Limb (tissue), 2 donors: Measurements from ENCODE around the gene ADORA2A.

Experiments
- DNase-seq, 2 donors: peaks; one replicate each; pipeline ENCODE4 v3.0.0-alpha.2; 2016; ENCODE audit errors: extremely low spot score in 2 of 2

The ADORA2A gene

DNA sequence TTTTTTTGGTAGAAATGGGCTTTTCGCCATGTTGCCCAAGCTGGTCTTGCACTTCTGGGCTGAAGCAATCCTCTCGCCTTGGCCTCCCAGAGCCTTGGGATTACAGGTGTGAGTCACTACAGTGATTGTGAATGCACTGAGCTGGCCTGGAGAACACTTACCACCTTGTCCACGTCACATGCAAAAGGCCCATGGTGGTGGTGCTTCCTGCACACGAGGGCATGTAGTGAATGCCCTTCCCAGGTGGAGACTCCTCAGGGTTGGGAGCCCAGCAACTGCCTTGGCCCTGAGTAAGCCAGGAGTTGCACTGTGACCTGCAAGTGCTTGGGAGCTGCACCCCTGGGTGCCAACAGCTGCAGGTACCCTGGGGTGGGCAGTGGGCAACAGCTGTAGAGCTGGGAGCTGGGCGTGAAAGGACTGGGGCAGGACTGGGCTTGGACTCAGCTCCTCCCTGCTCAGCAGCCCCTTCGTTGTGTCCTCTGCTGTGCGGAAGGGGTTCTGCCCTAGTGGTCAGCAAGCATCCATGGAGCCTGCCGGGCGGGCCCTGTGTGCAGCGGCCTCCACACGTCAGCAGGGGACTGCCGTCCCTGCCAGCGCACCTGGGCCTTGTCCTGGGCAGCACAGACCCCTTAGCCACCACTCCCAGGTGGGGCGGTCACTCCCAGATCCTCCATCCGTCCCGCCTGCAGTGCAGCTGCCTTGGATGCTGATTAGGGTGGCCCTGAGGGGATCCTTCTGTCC lies 9.3 kb upstream of the ADORA2A start:
- DNase-seq, result no peak

DNA sequence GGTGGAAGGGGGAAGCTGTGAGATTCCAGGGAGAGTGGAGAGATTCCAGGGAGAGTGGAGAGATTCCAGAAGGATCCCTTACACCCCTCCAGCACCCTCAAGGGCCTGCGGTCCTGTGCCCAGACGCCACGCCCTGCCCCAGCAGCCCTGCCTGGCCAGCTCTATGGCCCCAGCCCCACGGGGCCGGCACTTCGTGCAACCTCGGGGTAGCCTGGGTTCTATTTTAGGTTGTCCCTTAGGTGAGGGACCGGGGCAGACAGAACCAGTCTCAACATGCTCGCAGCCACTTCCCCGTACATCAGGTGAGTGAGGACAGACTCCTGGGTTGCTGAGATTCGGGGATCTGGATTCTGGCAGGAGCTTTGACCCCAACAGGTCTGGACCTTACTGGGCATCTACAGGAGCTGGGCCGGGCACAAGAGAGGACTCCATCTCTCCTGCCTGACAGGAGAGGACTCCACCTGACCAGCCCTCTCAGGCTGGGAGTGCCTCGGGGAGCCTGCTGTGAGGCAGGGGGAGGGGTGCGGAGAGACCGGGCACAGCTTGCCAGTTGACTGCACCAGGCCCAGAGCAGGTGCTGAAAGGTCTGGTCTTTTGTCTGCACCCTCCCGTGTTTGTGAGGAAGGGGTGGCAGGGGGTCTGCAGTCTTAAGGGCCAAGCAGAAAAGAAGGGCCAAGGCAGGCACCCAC lies 8.5 kb upstream of the ADORA2A start:
- DNase-seq, result no peak

DNA sequence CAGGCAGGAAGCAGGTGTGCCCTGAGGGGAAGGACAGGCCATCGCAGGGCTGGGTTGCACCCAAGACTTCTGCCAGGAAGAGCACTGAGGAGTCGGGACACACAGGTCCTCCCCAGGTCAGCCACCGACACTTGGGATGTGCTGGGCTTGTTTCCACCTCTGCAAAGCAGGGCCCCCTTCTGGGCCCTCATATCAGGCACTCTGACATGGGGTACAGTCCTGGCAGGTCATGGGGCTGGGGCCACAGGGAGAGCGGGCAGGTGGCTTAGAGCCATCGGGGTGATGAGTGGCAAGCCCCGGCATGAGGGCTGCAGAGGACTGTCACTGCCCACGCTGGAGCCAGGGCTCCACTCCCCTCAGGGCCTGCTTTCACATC lies 7.9 kb upstream of the ADORA2A start:
- DNase-seq, result peak in 1 of 2 donors; percentile 25

DNA sequence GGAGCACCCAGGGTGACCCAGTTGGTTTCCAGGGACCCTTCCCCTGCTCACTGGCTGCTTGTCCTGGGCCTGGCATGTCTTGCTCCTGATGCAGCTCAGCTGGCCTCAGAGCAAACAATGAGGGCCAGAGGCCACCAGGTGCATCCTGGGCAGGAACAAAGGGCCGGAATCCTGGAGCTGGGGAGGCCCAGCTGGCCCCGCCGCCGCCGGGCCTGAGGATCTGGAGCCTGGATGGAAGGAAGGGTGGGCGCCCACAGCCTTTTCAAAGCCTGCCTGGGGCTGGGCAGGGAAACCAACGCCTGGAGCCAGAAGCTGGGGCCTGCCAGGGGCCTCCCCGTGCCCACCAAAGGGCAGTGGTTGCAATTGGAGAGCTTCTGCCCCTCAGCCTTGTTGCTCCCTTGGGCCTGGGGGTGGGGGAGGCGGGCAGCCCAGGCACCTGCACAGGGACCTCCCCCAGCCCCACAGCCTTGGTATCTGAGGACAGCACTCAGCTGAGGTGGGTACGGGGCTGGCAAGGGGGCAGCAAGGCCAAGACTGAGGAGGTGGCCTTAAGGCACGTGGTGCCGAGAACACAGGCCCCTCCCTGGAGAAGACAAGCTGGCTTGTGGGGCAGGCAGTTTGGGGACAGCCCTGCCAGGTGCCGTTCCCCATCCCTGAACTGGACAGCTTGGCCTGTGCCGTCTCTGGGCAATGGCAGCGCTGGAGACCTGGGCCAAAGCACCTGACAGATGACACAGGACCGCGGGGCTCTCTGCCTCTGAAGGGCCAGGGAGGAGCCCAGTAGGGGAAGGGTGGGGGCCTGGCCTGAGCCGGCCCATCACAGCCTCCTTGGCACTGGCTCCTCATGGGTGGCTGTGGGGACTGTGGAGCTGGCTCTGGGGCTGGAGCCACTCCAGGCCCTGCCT lies 7.1 kb upstream of the ADORA2A start:
- DNase-seq, result no peak

DNA sequence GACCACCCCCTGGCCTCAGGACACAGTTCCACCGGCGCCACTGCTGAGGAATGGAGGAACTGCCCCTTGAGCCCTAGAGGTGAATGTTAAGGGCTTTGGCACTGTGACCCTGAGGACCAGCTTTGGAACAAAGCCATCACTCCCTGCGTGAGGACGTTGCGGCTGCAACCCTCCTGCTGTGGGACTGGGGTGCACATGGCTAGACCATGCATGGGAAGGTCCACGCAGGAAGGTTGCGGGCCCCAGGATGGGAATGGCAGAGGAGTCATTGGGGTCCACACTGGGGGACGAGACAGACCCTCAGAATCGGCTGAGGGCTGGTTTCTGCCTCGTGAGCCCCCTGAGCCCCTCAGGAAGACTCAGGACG lies 6.4 kb upstream of the ADORA2A start:
- no peak for DNase-seq

DNA sequence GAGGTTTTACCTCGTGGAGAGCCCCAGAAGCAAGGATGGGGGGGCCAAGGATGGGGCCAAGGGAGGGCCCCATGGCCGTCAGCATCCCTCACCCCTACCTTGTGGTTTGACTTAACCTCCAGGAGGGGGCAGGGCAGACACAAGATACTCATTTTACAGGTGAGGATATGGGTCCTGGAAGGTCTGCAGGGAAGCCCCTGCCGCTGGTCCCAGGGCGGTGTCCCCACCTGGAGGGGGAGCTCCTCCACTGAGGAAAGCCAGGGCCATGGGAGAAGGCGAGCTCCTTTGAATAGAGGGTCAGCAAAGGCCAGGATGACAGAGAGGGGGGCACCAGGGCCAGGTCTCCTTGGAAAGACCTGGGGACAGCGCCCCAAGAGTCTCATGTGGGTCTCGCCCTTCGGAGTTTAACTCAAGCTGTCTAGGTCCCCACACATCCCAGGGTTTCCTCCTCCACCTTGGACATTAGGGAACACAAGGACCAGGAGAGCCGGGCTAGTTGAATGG lies 5.9 kb upstream of the ADORA2A start:
- DNase-seq, result no peak

DNA sequence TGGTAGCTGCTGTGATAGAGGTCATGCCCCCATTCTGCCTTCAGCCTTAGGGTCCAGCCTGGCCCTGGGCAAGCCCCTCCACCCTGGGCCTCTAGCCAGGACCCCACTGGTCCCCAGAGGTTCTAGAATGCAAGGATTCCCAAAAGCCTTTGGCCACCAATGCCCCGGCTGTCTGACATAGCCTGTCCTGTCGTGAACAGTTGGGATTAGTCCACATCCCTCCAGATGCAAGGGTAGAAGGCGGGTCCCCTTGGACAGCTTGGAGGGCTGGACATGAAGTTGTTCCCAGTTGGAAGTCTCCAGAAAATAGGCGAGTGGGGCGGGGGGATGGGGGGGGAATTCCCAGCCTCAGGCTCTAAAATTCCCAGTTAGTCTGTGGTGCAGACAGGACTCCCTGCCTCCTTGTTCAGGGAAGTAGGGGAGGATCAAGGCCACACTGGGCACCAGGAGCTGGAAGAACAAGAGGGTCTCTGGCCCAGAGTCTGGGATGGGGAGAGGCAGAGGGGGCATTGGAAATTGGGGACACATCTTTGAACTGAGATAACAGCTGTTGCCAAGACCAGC lies 5.2 kb upstream of the ADORA2A start:
- DNase-seq, result no peak

DNA sequence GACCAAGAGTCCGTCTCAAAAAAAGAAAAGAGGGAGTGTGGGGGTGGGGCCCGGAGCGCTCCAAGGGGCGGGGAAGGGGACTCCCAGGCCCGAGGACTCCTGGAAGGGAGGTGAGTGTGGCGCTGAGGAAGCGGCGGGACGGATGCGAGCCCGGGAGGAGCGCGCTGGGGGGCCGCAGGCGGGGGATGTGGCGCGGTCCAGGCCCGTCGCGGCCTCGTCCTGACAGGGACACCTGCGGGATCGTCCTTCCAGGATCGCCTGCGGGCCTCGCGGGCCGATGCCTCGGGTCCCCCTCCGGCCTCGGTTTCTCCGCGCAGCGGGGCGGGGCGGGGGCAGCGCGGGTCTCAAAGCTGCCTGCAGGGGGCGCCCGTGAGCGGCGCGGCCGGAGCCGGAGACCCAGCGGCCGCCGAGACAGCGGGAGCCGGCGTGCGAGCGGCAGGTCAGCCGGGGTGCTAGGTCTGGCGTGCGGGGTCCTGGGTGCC lies 3.8 kb upstream of the ADORA2A start:
- peak; percentile 42 to 80 for DNase-seq

DNA sequence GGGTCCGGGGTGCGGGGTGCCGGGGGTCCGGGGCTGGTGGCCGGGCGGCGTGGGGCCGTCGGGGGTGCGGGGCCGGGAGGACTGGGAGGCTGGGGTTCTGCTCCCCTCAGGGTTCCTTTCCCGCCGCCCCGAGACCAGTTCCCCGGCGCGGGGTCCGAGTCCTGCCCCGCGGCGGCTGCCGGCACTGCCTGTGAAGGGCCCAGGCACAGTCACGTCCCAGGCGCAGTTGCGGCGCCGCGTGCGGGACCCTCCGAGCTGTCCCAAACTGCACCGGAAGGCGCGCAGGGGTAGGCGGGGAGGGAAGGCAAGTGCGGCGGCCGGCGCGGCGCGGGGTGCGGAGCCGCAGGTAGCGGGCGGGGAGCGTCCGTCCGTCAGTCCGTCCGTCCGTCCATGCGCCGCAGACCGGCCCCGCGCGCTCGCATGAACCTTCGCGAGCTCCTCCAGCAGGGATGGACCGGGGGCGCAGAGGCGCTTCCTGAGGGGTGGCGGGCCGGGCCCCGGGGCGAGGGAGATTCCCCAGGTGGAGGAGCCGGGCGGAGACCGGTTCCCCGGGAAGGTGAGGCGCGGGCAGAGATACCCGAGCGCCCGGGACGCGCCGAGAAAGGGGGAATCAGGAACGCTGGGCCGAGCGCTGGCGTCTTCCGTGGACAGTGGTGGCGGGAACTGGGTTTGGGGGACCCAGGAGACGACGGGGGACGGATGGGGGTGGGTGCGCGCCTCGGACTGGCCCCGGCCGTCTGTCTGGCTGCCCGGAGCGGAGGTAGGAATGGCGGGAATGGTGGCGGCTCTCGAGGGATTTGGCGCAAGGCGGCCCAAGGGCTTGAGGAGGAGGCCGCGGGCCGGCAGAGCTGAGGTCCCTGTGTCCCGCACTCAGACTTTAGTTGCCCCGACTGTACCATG lies 3.1 kb upstream of the ADORA2A start:
- DNase-seq, result no peak

DNA sequence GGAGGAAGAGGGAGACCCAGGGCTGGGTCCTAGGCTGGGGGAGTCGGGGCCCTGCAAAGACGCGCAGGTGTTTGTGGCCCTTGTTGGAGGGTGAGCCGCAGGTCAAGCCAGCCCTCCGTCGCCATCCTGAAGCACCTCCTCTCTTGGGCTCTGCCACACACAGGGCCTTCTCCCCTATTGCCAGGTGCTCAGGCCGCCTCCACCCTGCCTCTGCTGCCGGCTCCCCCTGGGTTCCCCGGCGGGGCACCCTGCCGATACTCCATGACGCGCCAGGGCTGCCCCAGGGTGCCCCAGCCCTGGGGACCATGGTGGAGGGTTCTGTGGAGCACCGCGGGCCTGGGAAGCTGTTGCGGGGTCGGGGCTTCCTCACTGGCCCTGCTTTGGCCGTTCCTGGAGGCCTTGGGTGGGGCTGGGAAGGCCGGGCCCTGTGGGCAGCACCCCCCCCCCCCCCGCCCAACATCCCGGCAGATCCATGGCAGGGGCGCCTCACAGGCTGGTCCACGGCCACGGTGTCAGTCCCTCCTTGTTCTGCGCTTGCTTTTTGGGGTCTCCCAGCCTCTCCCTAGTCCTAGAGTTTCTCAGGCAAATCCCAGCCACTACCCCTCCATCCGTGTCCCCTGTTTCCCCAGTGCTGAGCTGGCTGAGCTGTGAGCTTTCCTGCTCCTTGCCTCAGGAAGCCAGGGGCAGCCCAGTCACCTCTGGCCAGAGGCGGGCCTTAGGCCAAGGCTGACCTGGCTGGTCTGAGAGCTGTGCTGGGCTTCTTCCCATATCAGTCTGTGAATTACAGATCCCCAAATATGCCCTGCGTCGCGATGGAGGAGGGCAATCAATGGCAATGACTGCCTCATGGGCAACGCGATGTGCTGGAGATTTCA lies 2.3 kb upstream of the ADORA2A start:
- DNase-seq, result no peak

DNA sequence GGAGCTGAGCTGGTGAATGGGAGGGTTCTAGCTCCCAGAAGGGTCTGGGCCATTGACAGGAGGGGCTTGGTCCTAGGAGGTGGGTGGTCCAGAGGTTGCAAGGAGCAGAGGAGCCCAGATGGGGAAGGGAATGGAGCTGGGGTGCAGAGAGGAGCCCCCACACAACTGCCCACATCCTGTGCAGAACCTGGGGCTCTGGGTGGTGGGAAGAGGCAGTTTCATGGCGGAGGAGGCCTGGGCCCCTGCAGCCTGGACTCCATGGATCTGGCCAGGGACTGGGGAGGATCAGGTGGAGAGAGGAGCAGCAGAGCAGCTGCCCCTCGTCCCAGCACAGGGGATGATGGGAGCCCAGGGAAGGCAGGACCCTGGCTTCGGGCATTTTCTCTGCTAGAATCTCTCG lies 963 bp upstream of the ADORA2A start:
- DNase-seq, result no peak

DNA sequence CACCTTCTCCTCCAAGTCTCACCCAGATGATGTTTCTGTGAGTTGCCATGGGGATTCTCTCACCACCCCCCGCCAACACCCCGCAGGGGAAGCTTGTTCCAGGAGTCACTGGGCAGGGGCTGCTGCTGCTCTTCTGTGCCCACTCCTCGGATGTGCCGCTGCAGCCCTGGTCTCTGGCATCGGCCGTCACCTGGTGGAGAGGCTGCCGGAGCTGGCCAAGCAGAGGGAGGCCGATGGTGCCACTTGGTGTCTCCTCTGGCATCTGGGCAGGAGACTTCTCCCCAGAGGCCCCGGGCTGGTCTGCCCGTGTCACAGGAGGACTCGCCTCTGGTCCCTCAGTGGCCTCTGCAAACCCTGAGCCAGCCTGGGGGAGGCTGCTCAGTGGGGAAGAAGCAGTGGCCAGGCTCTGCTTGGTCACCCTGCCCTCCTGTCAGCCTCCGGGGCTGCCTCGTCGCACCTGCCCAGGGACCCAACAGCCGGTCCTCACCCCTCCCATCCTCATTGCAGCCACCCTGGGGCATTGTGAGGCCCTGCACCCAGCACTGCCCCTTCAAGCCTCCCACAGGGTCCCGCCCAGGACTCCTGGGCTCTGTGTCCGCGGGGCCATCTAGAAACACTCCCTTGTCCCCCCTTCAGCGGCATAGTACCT lies 424 bp upstream of the ADORA2A start:
- DNase-seq, result no peak

DNA sequence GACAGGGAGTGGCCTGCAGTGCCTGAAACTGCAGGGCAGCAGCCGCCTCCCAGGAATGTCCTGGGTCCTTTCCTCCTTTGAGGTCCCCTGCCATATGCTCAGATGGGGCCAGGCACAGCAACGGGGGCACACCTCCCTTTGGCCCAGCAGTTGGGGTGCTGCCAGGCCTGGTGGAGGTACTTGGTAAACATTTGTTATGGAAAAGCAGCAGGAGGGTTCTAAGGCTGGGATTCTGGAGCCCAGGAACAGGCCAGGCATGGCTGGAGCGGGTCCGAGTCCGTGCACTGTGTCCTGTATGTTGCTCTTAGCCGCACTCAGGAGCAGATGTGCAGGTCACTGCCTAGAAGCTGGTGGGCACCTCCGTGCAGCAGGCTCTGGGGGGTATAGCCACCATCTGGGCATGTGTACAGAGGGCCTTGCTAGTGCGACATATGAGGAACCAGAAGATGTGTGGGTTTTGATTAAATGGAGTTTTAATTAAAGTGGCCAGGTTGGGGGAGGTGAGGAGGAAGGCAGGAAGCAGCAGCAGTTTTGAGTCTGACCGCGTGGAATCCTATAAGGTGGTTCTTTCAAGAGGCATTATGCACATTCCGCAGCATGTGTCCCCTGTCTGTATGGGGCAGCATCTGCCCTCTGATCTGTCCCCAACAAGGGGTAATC lies 1.5 kb downstream of the ADORA2A start:
- DNase-seq, result no peak

DNA sequence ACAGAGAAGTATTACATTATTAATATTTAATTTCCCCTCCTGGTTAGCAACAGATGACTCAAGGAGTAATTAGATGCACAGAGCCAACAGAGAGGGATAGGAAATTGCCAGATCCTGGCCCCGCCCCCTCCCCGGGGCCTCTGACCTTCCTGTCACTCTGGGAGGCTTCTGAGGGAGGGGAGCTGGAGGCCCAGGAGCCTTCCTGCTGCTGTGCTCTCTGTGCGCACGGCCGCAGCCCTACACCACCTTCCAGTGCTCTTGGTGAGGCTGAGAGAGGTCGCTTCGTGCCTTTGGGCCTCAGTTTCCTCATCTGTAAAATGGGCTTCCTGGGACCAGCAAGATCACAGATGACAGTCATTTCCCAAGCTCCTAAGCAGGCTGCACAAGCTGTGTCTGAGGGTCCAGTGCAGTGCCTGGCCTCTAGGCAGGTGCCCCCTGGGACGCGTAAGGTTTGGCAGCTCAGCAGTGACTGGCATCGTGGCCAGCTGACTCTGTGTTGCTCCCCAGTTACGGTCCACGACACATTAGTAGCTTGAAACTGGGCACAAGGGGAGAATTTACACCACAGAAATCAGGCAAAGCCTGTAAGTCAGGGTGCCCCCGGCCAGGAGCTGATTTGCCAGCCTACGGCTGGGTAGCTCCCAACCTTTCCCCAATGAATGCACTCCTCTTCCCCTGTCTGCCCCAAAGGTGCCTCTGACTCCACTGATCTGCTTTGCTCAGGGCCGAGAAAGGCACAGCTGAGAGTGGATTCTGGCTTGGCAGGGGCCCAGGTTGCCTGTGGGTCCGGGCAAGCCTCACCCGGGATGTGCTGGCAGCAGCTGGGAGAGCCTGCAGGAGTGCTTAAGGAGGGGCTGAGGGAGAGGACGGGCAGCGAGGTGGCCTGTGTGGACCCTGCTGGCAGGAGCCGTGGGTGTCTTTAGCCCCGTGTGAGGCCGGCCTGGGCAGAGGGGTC lies 2.3 kb downstream of the ADORA2A start:
- DNase-seq, result no peak

DNA sequence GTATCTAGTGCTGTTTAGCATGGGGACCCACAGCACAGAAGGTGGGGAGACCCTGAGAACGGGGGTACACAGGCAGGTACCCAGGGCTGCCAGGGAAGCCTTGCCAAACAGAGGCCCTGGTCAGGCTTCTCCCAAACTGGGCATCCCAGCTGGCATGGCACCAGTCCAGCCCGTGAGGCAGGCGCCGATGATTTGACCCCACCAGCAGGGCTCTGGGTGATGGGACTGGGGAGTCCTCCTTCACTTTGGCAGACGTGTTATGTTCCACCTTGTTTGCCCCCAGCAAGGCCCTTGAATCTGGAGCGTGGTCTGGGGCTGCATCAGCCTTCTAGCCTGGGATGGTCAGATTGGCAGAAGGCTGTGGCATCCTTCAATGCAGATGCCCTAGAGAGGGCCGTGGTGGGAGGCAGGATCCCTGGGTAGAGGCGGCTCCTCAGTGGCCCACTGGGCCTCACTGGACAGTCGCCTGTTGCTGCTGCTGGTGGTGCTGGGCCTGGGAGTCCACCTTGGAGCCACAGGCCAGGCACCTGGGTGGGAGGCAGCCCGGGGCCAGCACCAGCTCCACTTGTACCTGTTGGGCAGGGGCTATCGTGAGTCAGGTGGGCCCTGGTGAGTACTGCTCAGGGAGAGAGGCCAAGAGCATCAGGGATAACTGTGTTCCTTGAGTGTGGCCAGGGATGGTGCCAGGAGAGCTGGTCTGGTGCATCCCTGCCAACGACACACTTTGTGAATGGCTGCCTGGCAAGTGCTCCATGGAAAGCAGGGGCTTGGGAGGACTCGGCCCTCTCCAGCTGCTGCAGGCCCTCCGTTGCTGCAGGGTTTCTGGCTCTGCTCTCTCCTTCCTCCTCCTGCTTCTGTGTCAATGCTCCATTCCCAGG lies 3.3 kb downstream of the ADORA2A start:
- DNase-seq, result no peak

DNA sequence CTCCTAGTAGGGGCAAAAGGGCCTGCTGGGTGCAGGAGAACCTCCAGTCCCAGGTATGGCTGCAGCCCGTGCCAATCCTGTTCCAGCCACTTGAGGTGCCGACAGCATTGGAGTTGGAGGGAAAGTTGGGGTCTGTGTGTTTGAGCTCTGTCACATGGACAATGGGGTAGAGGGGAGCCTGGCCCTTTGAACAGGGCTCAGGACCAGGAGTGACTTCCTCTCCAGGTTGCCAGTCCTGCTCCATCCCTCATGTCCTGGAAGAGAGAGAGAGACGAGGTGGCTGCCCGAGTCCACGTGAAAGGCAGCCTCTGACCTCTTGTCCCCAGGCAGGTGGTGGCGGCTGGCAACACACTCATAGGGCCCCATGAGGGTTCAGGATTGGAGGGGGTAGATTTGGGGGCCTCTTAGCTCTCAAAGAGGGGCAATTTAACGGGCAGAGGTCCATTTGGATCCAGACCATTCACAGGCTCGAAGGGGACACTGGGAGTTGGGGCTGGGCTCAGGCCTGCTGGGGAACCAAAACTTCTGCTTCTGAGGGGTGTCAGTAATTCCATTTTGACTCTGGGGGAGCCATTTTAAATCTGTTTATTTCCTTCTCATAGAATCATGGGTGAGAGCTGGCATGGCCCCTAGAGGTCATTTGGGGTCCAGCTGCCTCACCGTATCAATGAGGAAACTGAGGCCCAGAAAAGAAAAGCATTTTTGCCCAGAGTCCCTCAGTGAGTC lies 4.1 kb downstream of the ADORA2A start:
- no peak for DNase-seq
